HEK293 (cell line): ENCODE data around the gene JAM3.

Experiments used
- FEZF1 ChIP-seq: fragments of 450-650 bp; formaldehyde crosslinking; IDR thresholded peaks from 2 replicates; pipeline ENCODE4 v1.5.1; 2016; ENCODE audit warnings: missing biosample characterization, missing genetic modification characterization
- HOXD13 ChIP-seq: sonication (generic); formaldehyde crosslinking; IDR thresholded peaks from 2 replicates; pipeline ENCODE4 v1.8.0; 2022; ENCODE audit warnings: missing genetic modification reagents, borderline replicate concordance
- OSR2 ChIP-seq: fragments of 450-650 bp; formaldehyde crosslinking; IDR thresholded peaks from 2 replicates; pipeline ENCODE4 v1.5.1; 2016; ENCODE audit warnings: missing biosample characterization, missing genetic modification characterization
- ZNF239 ChIP-seq: fragments of 450-650 bp; formaldehyde crosslinking; IDR thresholded peaks from 2 replicates; pipeline ENCODE4 v1.5.1; 2016; ENCODE audit warnings: missing biosample characterization, missing genetic modification characterization

The JAM3 gene

DNA sequence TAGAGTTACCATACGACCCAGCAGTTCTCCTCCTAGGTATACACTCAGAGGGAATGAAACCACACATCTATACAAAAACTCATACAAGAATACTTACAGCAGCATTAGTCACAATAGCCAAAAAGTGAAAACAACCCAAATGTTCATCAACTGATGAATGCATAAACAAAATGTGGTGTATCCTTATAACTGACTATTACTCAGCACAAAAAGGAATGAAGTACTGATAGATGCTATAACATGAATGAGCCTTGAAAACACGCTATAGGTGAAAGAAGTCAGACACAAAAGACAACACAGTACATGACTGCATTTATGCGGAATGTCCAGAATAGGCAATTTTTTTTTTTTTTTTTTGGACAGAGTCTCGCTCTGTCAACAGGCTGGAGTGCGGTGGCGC lies 131.8 kb downstream of the JAM3 start (continued):
- no peak for TF ChIP-seq OSR2 (tag by site-specific recombination)
- TF ChIP-seq FEZF1 (tag by site-specific recombination), result no peak
- no peak for TF ChIP-seq HOXD13 (CRISPR knock-in tag)
- no peak for TF ChIP-seq ZNF239
